Mesendoderm (in vitro differentiated cells): ENCODE measurements around the gene RIMS1. TPM values are rescaled to one million over a fixed set of nuclear protein-coding genes. Genes with fewer than 3 reads are reported as not detected.

Experiments
- DNase-seq: peaks from one replicate; pipeline ENCODE4 v3.0.0; 2013
- H2AK5ac ChIP-seq: 2 replicates; pipeline ENCODE4 v1.6.1; 2013; ENCODE audit warnings: low read length, inconsistent platforms
- H2BK120ac ChIP-seq: 2 replicates; pipeline ENCODE4 v1.6.1; 2013; ENCODE audit warnings: low read depth, mild to moderate bottlenecking, low read length, moderate library complexity, mixed read lengths
- H2BK15ac ChIP-seq: replicated peaks from 2 replicates; pipeline ENCODE4 v1.6.1; 2013; ENCODE audit warnings: low read depth, mild to moderate bottlenecking, moderate library complexity
- H2BK5ac ChIP-seq: 2 replicates; pipeline ENCODE4 v1.6.1; 2013; ENCODE audit warnings: low read length, inconsistent platforms
- H3K18ac ChIP-seq: 2 replicates; pipeline ENCODE4 v1.6.1; 2013; ENCODE audit warnings: mild to moderate bottlenecking, low read length, mixed read lengths
- H3K23ac ChIP-seq: one replicate; pipeline ENCODE4 v1.6.1; 2013; ENCODE audit warnings: low read length
- H3K27ac ChIP-seq: 2 replicates; pipeline ENCODE4 v1.5.1; 2013; ENCODE audit warnings: low read depth, mild to moderate bottlenecking, inconsistent platforms, low read length, moderate library complexity
- H3K27me3 ChIP-seq: 2 replicates; pipeline ENCODE4 v1.6.1; 2013; ENCODE audit warnings: low read length, control low read depth, mild to moderate bottlenecking, inconsistent platforms; ENCODE audit not compliant: insufficient read depth, poor library complexity
- H3K36me3 ChIP-seq: 2 replicates; pipeline ENCODE4 v1.6.1; 2013; ENCODE audit warnings: low read length, inconsistent platforms; ENCODE audit not compliant: control insufficient read depth, insufficient read depth
- H3K4ac ChIP-seq: one replicate; pipeline ENCODE4 v1.6.1; 2013; ENCODE audit warnings: low read depth, mild to moderate bottlenecking, low read length, moderate library complexity
- H3K4me1 ChIP-seq: 2 replicates; pipeline ENCODE4 v1.6.1; 2013; ENCODE audit warnings: low read depth, low read length, inconsistent platforms; ENCODE audit not compliant: control insufficient read depth
- H3K4me2 ChIP-seq: 2 replicates; pipeline ENCODE4 v1.6.1; 2013; ENCODE audit warnings: low read length
- H3K4me3 ChIP-seq: 2 replicates; pipeline ENCODE4 v1.5.1; 2013; ENCODE audit warnings: mild to moderate bottlenecking, low read length
- H3K56ac ChIP-seq: one replicate; pipeline ENCODE4 v1.6.1; 2013; ENCODE audit warnings: low read length
- H3K79me1 ChIP-seq: 2 replicates; pipeline ENCODE4 v1.6.1; 2013; ENCODE audit warnings: low read length, inconsistent platforms
- H3K79me2 ChIP-seq: 2 replicates; pipeline ENCODE4 v1.6.1; 2013; ENCODE audit warnings: mild to moderate bottlenecking, low read length; ENCODE audit not compliant: control insufficient read depth, insufficient read depth
- H3K9ac ChIP-seq: 2 replicates; pipeline ENCODE4 v1.6.1; 2013; ENCODE audit warnings: low read length, inconsistent platforms
- H4K5ac ChIP-seq: one replicate; pipeline ENCODE4 v1.6.1; 2013; ENCODE audit warnings: low read length
- H4K8ac ChIP-seq: one replicate; pipeline ENCODE4 v1.6.1; 2013; ENCODE audit warnings: low read depth, mild to moderate bottlenecking, control low read depth, low read length, moderate library complexity
- WGBS: extraction: QIAGEN DNeasy Blood & Tissue Kit; methylation state at CpG from one replicate; pipeline ENCODE4 v1.1.7; 2013; ENCODE audit warnings: low lambda C conversion rate, missing lambda C conversion rate; ENCODE audit not compliant: insufficient coverage; ENCODE audit errors: extremely low coverage; 5-methylcytosine and 5-hydroxymethylcytosine counted together
- polyA plus RNA-seq, 2 experiments: library from polyadenylated mRNA; stranded (reverse); fragments of 200-250 nt; gene quantifications; one replicate each; pipeline ENCODE4 v1.2.3, GENCODE V29; 2013

RIMS1 gene, protein sequence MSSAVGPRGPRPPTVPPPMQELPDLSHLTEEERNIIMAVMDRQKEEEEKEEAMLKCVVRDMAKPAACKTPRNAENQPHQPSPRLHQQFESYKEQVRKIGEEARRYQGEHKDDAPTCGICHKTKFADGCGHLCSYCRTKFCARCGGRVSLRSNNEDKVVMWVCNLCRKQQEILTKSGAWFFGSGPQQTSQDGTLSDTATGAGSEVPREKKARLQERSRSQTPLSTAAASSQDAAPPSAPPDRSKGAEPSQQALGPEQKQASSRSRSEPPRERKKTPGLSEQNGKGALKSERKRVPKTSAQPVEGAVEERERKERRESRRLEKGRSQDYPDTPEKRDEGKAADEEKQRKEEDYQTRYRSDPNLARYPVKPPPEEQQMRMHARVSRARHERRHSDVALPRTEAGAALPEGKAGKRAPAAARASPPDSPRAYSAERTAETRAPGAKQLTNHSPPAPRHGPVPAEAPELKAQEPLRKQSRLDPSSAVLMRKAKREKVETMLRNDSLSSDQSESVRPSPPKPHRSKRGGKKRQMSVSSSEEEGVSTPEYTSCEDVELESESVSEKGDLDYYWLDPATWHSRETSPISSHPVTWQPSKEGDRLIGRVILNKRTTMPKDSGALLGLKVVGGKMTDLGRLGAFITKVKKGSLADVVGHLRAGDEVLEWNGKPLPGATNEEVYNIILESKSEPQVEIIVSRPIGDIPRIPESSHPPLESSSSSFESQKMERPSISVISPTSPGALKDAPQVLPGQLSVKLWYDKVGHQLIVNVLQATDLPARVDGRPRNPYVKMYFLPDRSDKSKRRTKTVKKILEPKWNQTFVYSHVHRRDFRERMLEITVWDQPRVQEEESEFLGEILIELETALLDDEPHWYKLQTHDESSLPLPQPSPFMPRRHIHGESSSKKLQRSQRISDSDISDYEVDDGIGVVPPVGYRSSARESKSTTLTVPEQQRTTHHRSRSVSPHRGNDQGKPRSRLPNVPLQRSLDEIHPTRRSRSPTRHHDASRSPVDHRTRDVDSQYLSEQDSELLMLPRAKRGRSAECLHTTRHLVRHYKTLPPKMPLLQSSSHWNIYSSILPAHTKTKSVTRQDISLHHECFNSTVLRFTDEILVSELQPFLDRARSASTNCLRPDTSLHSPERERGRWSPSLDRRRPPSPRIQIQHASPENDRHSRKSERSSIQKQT (N-terminal part only)
- polyA plus RNA-seq (2013, experiment 1 of 2) = 1.1 TPM
- polyA plus RNA-seq (2013, experiment 2 of 2) = 1.2 TPM

DNA sequence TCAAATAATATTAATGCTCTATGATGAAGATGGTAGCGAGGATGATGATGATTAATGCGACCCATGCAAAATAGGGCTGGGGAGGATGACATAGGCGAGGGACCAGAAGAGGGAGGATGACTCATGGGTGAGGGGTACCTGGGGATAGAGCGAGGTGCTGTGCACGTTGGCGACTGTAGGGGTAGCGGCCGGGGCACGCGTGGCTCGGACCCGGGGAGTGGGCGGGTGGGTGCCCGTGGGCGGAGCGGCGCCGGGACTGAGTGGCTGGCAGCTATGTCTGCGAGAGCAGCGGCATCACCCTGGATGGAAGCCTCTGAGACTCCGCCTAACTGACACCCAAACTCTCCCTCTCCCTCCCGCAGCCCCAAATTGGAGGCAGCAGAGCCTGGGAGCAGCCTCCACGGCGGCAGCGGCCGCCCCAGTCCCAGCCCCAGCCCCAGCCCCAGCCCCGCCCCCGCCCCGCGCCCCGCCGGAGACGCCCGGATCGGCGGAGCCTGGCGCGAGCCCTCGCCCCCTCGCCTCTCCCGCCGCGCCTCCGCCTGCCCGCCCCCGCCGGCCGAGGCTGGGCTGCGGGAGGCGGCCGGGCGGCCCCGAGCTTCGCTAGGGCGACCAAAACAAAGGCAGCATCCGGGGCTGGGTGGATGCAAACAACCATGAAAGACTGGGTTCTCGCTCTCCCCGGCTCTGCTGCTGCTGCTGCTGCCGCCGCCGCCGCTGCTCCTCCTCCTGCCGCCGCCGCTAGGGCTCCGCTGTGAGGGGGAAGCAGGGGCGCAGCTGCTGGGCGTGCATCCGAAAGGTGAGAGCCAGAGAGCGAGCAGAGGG lies at the start of gene RIMS1:
Gene RIMS1 (plus strand): TSS at position 367 of the 822 bp plus-strand sequence. CDS start 474 bp downstream, outside the sequence.
- H3K4me2 ChIP-seq = peak within 1 kb of the TSS; percentile 37
- WGBS = no CpG with 5 or more reads among the region's 70 CpGs
- H3K4ac ChIP-seq = no peak within 1 kb of the TSS
- H2BK15ac ChIP-seq = no peak within 1 kb of the TSS
- H3K4me3 ChIP-seq = peak within 1 kb of the TSS; percentile 50
- H3K27ac ChIP-seq = no peak within 1 kb of the TSS
- no peak within 1 kb of the TSS for H2BK5ac ChIP-seq
- no peak within 1 kb of the TSS for H2BK120ac ChIP-seq
- H3K36me3 ChIP-seq = no peaks in the 10 kb centered on the region
- no peaks in the 10 kb centered on the region for H3K4me1 ChIP-seq
- H3K27me3 ChIP-seq = no peaks in the 10 kb centered on the region
- H3K56ac ChIP-seq = peak within 1 kb of the TSS; percentile 80
- H4K8ac ChIP-seq = no peak within 1 kb of the TSS
- DNase-seq = peak; percentile 78
- H3K9ac ChIP-seq = peak within 1 kb of the TSS; percentile 5
- peak within 1 kb of the TSS; percentile 11 for H3K18ac ChIP-seq
- H2AK5ac ChIP-seq = no peak within 1 kb of the TSS
- H3K23ac ChIP-seq = no peak within 1 kb of the TSS
- no peaks in the 10 kb centered on the region for H3K79me2 ChIP-seq
- no peak within 1 kb of the TSS for H4K5ac ChIP-seq
- no peaks in the 10 kb centered on the region for H3K79me1 ChIP-seq

- Histone ChIP-seq H3K27ac (no peak overlapping the region), H4K8ac (no peak overlapping the region), H3K4me3 (no peak overlapping the region), H4K5ac (no peak overlapping the region), H3K18ac (no peak overlapping the region), H2BK5ac (no peak overlapping the region), H3K79me2 (no peaks in the 10 kb centered on the region), H3K36me3 (no peaks in the 10 kb centered on the region), H2BK15ac (no peak overlapping the region), H3K23ac (no peak overlapping the region), H3K56ac (no peak overlapping the region), H3K79me1 (no peaks in the 10 kb centered on the region), H3K4me1 (no peaks in the 10 kb centered on the region), H2BK120ac (no peak overlapping the region), H2AK5ac (no peak overlapping the region), H3K4ac (no peak overlapping the region), H3K9ac (no peak overlapping the region), H3K4me2 (no peak overlapping the region), H3K27me3 (no peaks in the 10 kb centered on the region)
- no CpG with 5 or more reads among the region's 1 CpG for whole genome bisulfite sequencing
- DNase-seq = no peak
Measured at GRCh38 chr6:71851214-71851613, 35.1 kb upstream of the RIMS1 start.

- no peaks in the 10 kb centered on the region for H3K79me2 ChIP-seq
- no peak overlapping the region for H3K4me2 ChIP-seq
- no peaks in the 10 kb centered on the region for H3K36me3 ChIP-seq
- H2BK5ac ChIP-seq = no peak overlapping the region
- H3K4me1 ChIP-seq = no peaks in the 10 kb centered on the region
- H3K4me3 ChIP-seq = no peak overlapping the region
- H2AK5ac ChIP-seq = no peak overlapping the region
- H3K9ac ChIP-seq = no peak overlapping the region
- H3K23ac ChIP-seq = no peak overlapping the region
- peak; percentile 23 for DNase-seq
- no peak overlapping the region for H2BK120ac ChIP-seq
- no peak overlapping the region for H3K18ac ChIP-seq
- no peak overlapping the region for H3K27ac ChIP-seq
- H4K8ac ChIP-seq = no peak overlapping the region
- no peak overlapping the region for H2BK15ac ChIP-seq
- no peak overlapping the region for H3K56ac ChIP-seq
- no peaks in the 10 kb centered on the region for H3K27me3 ChIP-seq
- H4K5ac ChIP-seq = no peak overlapping the region
- H3K79me1 ChIP-seq = no peaks in the 10 kb centered on the region
- WGBS = no CpG with 5 or more reads among the region's 3 CpGs
- H3K4ac ChIP-seq = no peak overlapping the region
Measured at GRCh38 chr6:71852948-71853347, 33.4 kb upstream of the RIMS1 start.

- H3K79me2 ChIP-seq = no peaks in the 10 kb centered on the region
- no peak overlapping the region for H2BK5ac ChIP-seq
- no peak overlapping the region for H3K4me2 ChIP-seq
- DNase-seq = peak; percentile 4
- WGBS = no CpG with 5 or more reads among the region's 3 CpGs
- no peaks in the 10 kb centered on the region for H3K4me1 ChIP-seq
- H3K4me3 ChIP-seq = no peak overlapping the region
- no peak overlapping the region for H4K8ac ChIP-seq
- H3K27me3 ChIP-seq = no peaks in the 10 kb centered on the region
- no peaks in the 10 kb centered on the region for H3K79me1 ChIP-seq
- H3K9ac ChIP-seq = no peak overlapping the region
- no peak overlapping the region for H2BK15ac ChIP-seq
- no peak overlapping the region for H3K18ac ChIP-seq
- H3K36me3 ChIP-seq = no peaks in the 10 kb centered on the region
- H2BK120ac ChIP-seq = no peak overlapping the region
- H3K56ac ChIP-seq = no peak overlapping the region
- no peak overlapping the region for H3K23ac ChIP-seq
- no peak overlapping the region for H3K4ac ChIP-seq
- no peak overlapping the region for H3K27ac ChIP-seq
- no peak overlapping the region for H4K5ac ChIP-seq
- no peak overlapping the region for H2AK5ac ChIP-seq
Measured at GRCh38 chr6:71855406-71855805, 30.9 kb upstream of the RIMS1 start.

- H2BK120ac ChIP-seq = no peak overlapping the region
- H4K8ac ChIP-seq = no peak overlapping the region
- no peaks in the 10 kb centered on the region for H3K27me3 ChIP-seq
- no peak overlapping the region for H3K18ac ChIP-seq
- H3K79me2 ChIP-seq = no peaks in the 10 kb centered on the region
- H2BK5ac ChIP-seq = no peak overlapping the region
- no peak overlapping the region for H3K4me2 ChIP-seq
- H3K27ac ChIP-seq = no peak overlapping the region
- no peaks in the 10 kb centered on the region for H3K4me1 ChIP-seq
- no peak for DNase-seq
- H3K4ac ChIP-seq = no peak overlapping the region
- H3K23ac ChIP-seq = no peak overlapping the region
- no peaks in the 10 kb centered on the region for H3K79me1 ChIP-seq
- no peak overlapping the region for H4K5ac ChIP-seq
- no peak overlapping the region for H2BK15ac ChIP-seq
- no peak overlapping the region for H2AK5ac ChIP-seq
- H3K56ac ChIP-seq = no peak overlapping the region
- no peaks in the 10 kb centered on the region for H3K36me3 ChIP-seq
- H3K9ac ChIP-seq = no peak overlapping the region
- H3K4me3 ChIP-seq = no peak overlapping the region
Measured at GRCh38 chr6:71879016-71879415, 7.3 kb upstream of the RIMS1 start.
